Endothelial cell of umbilical vein (primary cell): ENCODE measurements around the gene MASP1. TPM values are rescaled to one million over a fixed set of nuclear protein-coding genes. Genes with fewer than 3 reads are reported as not detected.

Experiments
- BruUV-seq: library from RNA; stranded (reverse); fragments of 400-500 nt; replicated peaks from 2 replicates; lab custom pipeline; 2021; lab: Mats Ljungman, UMichigan
- CTCF ChIA-PET: fragments of 300-600, 350-600 bp; sonication (Branson Sonifier 250); formaldehyde crosslinking; loops from one replicate; lab custom pipeline; 2021; ENCODE audit warnings: antibody characterized with exemption, inconsistent platforms; lab: Charles Lee
- POLR2A ChIA-PET: fragments of 300-600, 350-600 bp; sonication (Branson Sonifier 250); formaldehyde crosslinking; loops from one replicate; lab custom pipeline; 2021; ENCODE audit warnings: antibody characterized with exemption, inconsistent platforms; lab: Charles Lee
- DNase-seq: peaks from one replicate; pipeline ENCODE4 v3.0.0-alpha.2; 2011; ENCODE audit warnings: low read depth, low spot score
- FAIRE-seq: peaks from 2 replicates; lab custom pipeline; 2011; peaks lifted over from hg19 to GRCh38; lab: Jason Lieb, UNC
- H2AFZ ChIP-seq: 2 replicates; pipeline ENCODE4 v1.6.0; 2012; ENCODE audit warnings: low read depth, low read length, control low read depth, inconsistent platforms
- H3K27ac ChIP-seq: 2 replicates; pipeline ENCODE4 v1.5.1; 2011; ENCODE audit warnings: low read depth, mild to moderate bottlenecking, control low read depth, low read length, moderate library complexity; ENCODE audit not compliant: insufficient read depth
- H3K27me3 ChIP-seq, 2 experiments: 2 replicates each; pipeline versions ENCODE4 v1.6.0 to v1.6.1; 2011; ENCODE audit warnings: low read length in 2 of 2, mixed read lengths in 1 of 2; ENCODE audit not compliant: control insufficient read depth in 2 of 2, insufficient read depth in 2 of 2
- H3K36me3 ChIP-seq, 2 experiments: 2 replicates in 1 of 2; 3 replicates in 1 of 2; pipeline ENCODE4 v1.5.1; 2011; ENCODE audit warnings: low read length in 2 of 2, mild to moderate bottlenecking in 1 of 2, moderate library complexity in 1 of 2; ENCODE audit not compliant: control insufficient read depth in 2 of 2, insufficient read depth in 2 of 2; ENCODE audit errors: extremely low read depth in 1 of 2
- H3K4me1 ChIP-seq: 3 replicates; pipeline ENCODE4 v1.5.1; 2011; ENCODE audit warnings: mild to moderate bottlenecking, low read length; ENCODE audit not compliant: control insufficient read depth, insufficient read depth; ENCODE audit errors: extremely low read depth
- H3K4me2 ChIP-seq: 2 replicates; pipeline ENCODE4 v1.6.1; 2011; ENCODE audit warnings: low read length, control low read depth, mixed read lengths; ENCODE audit not compliant: insufficient read depth
- H3K4me3 ChIP-seq, 3 experiments: fragments of 200-600 bp in 1 of 3; sonication (generic), shearing (Covaris generic) in 1 of 3; replicated peaks in 1 of 3; 2 replicates each; pipeline ENCODE4 v1.5.1; 2011 to 2016; ENCODE audit warnings: control low read depth in 3 of 3, low read length in 3 of 3, mild to moderate bottlenecking in 2 of 3, inconsistent platforms in 1 of 3, low read depth in 1 of 3, moderate library complexity in 1 of 3; ENCODE audit not compliant: insufficient read depth in 1 of 3
- H3K79me2 ChIP-seq: 2 replicates; pipeline ENCODE4 v1.6.0; 2012; ENCODE audit warnings: low read length, inconsistent platforms; ENCODE audit not compliant: control insufficient read depth, insufficient read depth
- H3K9ac ChIP-seq: replicated peaks from 2 replicates; pipeline ENCODE3; 2011; ENCODE audit warnings: low read length, control low read depth; ENCODE audit not compliant: insufficient read depth; ENCODE audit errors: extremely low read depth
- H3K9me1 ChIP-seq: replicated peaks from 3 replicates; pipeline ENCODE4 v1.6.0; 2011; ENCODE audit warnings: mild to moderate bottlenecking, low read length; ENCODE audit not compliant: control insufficient read depth, insufficient read depth; ENCODE audit errors: extremely low read depth
- H3K9me3 ChIP-seq: replicated peaks from 2 replicates; pipeline ENCODE4 v1.5.1; 2012; ENCODE audit warnings: low read length, inconsistent platforms; ENCODE audit not compliant: control insufficient read depth, insufficient read depth
- H4K20me1 ChIP-seq: replicated peaks from 2 replicates; pipeline ENCODE3; 2011; ENCODE audit warnings: mild to moderate bottlenecking, low read length; ENCODE audit not compliant: control insufficient read depth, insufficient read depth; ENCODE audit errors: extremely low read depth
- EZH2 ChIP-seq: IDR thresholded peaks from 2 replicates; pipeline ENCODE4 v1.6.1; 2012; ENCODE audit warnings: borderline replicate concordance, low read depth, mild to moderate bottlenecking, moderate library complexity, low read length, inconsistent platforms; ENCODE audit not compliant: severe bottlenecking
- FOS ChIP-seq: IDR thresholded peaks from 2 replicates; pipeline ENCODE4 v1.6.1; 2011; ENCODE audit warnings: mild to moderate bottlenecking, low read length, moderate library complexity, borderline replicate concordance; ENCODE audit not compliant: insufficient read depth
- GATA2 ChIP-seq: IDR thresholded peaks from 2 replicates; pipeline ENCODE4 v1.7.0; 2011; ENCODE audit warnings: low read depth, mild to moderate bottlenecking, moderate library complexity, mixed read lengths, low read length; ENCODE audit not compliant: insufficient read length, insufficient read depth
- JUN ChIP-seq: IDR thresholded peaks from 2 replicates; pipeline ENCODE4 v1.6.1; 2011; ENCODE audit warnings: borderline replicate concordance, low read depth; ENCODE audit not compliant: insufficient read length, insufficient read depth
- MYC ChIP-seq: IDR thresholded peaks from one replicate; pipeline ENCODE4 v1.6.1; 2011; ENCODE audit warnings: mild to moderate bottlenecking, low read depth, low read length
- POLR2A ChIP-seq: IDR thresholded peaks from 2 replicates; pipeline ENCODE4 v1.6.1; 2012; ENCODE audit warnings: low read depth, mild to moderate bottlenecking, control low read depth, low read length
- POLR2AphosphoS5 ChIP-seq: IDR thresholded peaks from 2 replicates; pipeline ENCODE4 v1.6.1; 2012; ENCODE audit warnings: low read depth, mild to moderate bottlenecking, control low read depth, low read length, moderate library complexity; ENCODE audit not compliant: insufficient read depth
- dilution Hi-C: fragments of 300-500 bp; cut with MboI; formaldehyde crosslinking; loops from one replicate; pipeline ENCODE4 v1.15.0; 2019; ENCODE audit warnings: low sequenced_read_pairs; ENCODE audit not compliant: extremely low pct_ligation_motif_present
- intact Hi-C: fragments of 100-400 bp; cut with micrococcal nuclease; formaldehyde crosslinking; loops from one replicate; pipeline ENCODE4 v1.10.0; 2022
- polyA plus RNA-seq, 4 experiments: library from polyadenylated mRNA; depleted of rRNA in 3 of 4; stranded (reverse) in 3 of 4; unstranded in 1 of 4; fragments of >200 nt; gene quantifications; 2 replicates each; pipeline versions ENCODE4 v1.2.1 to v1.2.3, GENCODE V29; 2011 to 2012; ENCODE audit warnings: missing spikeins in 1 of 4
- total RNA-seq: library from RNA; stranded (reverse); gene quantifications from 2 replicates; pipeline ENCODE4 v1.2.3, GENCODE V29; 2021
- TF ChIP-seq, protein P1 (sequence below), 2 donors: IDR thresholded peaks; 1 replicate in 1 of 2; 2 replicates in 1 of 2; pipeline ENCODE4 v1.5.1; 2011; ENCODE audit warnings: low read length in 2 of 2, mild to moderate bottlenecking in 2 of 2, moderate library complexity in 2 of 2, control low read depth in 1 of 2, inconsistent platforms in 1 of 2, low read depth in 1 of 2; ENCODE audit not compliant: insufficient read depth in 1 of 2; ENCODE audit errors: extremely low read depth in 1 of 2
- TF ChIP-seq, protein P2 (sequence below): IDR thresholded peaks from 2 replicates; pipeline ENCODE4 v1.6.1; 2011; ENCODE audit not compliant: insufficient read depth, insufficient read length

MASP1 gene
- total and polyA plus RNA-seq, 2 donors (not counting 3 experiments of a cell fraction or from before 2014, with no cell fraction given), result 0.31 to 0.50 TPM

DNA sequence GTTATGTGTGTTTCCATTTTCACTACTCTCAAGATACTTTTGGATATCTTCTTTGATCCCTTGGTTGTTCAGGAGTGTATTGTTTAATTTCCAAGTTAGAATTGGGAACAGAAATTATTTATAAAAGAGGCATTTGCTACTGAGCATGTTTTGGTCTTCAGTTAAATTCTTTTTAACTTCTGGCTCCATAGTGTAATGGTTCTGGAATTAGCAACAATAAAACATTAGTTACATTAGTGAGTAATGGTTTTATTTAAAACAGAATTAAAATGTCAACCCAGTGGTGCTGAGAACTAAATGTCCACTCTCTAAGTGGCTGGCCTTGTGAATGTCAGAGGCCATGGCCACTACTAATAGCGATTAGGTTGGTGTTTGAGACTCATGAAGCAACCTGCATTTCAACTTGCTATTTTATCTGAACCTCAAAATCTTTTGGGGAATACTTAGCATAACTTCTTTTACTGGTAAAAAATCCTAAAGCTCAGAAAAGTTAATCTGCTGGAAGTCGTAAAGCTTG is 19.5 kb upstream of the MASP1 start:
- Histone ChIP-seq H3K27me3 (peaks cover 0 to 4% of the 10 kb centered on the region in 2 experiments), H3K27ac (no peak overlapping the region), H4K20me1 (no peaks in the 10 kb centered on the region), H3K9me1 (no peaks in the 10 kb centered on the region), H3K36me3 (no peaks in the 10 kb centered on the region), H3K79me2 (no peaks in the 10 kb centered on the region), H3K9ac (no peak overlapping the region), H2AFZ (no peak overlapping the region), H3K4me3 (no peak overlapping the region), H3K4me2 (no peak overlapping the region), H3K4me1 (no peaks in the 10 kb centered on the region), H3K9me3 (no peaks in the 10 kb centered on the region)
- CTCF ChIA-PET, result interaction anchor here (0.7 kb wide), 2 partner anchors 34 to 91 kb away, joined by 3 read pairs; no protein-coding TSS in a partner anchor
- no TSS peak for BruUV-seq
- FAIRE-seq (no peak), DNase-seq (no peak)
- dilution Hi-C loops (loop anchor here (25.0 kb wide), 1 partner anchor 376 kb away; no protein-coding TSS in a partner anchor), intact Hi-C loops (no loop called here)
- POLR2A ChIA-PET, result no interaction called here
- TF ChIP-seq, protein P1, sequence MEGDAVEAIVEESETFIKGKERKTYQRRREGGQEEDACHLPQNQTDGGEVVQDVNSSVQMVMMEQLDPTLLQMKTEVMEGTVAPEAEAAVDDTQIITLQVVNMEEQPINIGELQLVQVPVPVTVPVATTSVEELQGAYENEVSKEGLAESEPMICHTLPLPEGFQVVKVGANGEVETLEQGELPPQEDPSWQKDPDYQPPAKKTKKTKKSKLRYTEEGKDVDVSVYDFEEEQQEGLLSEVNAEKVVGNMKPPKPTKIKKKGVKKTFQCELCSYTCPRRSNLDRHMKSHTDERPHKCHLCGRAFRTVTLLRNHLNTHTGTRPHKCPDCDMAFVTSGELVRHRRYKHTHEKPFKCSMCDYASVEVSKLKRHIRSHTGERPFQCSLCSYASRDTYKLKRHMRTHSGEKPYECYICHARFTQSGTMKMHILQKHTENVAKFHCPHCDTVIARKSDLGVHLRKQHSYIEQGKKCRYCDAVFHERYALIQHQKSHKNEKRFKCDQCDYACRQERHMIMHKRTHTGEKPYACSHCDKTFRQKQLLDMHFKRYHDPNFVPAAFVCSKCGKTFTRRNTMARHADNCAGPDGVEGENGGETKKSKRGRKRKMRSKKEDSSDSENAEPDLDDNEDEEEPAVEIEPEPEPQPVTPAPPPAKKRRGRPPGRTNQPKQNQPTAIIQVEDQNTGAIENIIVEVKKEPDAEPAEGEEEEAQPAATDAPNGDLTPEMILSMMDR (IDR thresholded peaks at IDR 0.05; ENCODE audit: extremely low read depth in 1 of 2, insufficient read depth in 1 of 2, low read depth in 1 of 2, low read length in 2 of 2), result no peak
- TF ChIP-seq GATA2, result no peak
- TF ChIP-seq, protein P2, sequence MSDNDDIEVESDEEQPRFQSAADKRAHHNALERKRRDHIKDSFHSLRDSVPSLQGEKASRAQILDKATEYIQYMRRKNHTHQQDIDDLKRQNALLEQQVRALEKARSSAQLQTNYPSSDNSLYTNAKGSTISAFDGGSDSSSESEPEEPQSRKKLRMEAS, result no peak
- TF ChIP-seq JUN, result no peak
- TF ChIP-seq EZH2, result no peak
- TF ChIP-seq MYC, result no peak
- no peak for TF ChIP-seq FOS
- TF ChIP-seq POLR2AphosphoS5, result no peak
- no peak for TF ChIP-seq POLR2A
